Panc1 (cell line): ENCODE measurements around the gene EPHA8. TPM values are rescaled to one million over a fixed set of nuclear protein-coding genes. Genes with fewer than 3 reads are reported as not detected.

ENCODE experiments used
- ATAC-seq: fragments of 200-7000 bp; cut with Tn5 transposase; 2 replicates; pipeline ENCODE4 v1.9.1; 2020; ENCODE audit warnings: mild to moderate bottlenecking, moderate library complexity
- BruUV-seq: library from RNA; stranded (reverse); fragments of 400-500 nt; replicated peaks from 2 replicates; lab custom pipeline; 2021; lab: Mats Ljungman, UMichigan
- CTCF ChIA-PET: fragments of 300-600 bp; sonication (Branson Sonifier 250); formaldehyde crosslinking; loops from one replicate; lab custom pipeline; 2022; ENCODE audit warnings: antibody characterized with exemption; lab: Charles Lee
- POLR2A ChIA-PET: fragments of 300-600 bp; sonication (Branson Sonifier 250); formaldehyde crosslinking; loops from one replicate; lab custom pipeline; 2022; ENCODE audit warnings: antibody characterized with exemption; lab: Charles Lee
- DNase-seq: peaks from one replicate; pipeline ENCODE4 v3.0.0-alpha.2; 2010; ENCODE audit warnings: low read depth, low spot score
- H3K27ac ChIP-seq: 2 replicates; pipeline ENCODE4 v1.5.1; 2011; ENCODE audit warnings: mild to moderate bottlenecking, low read length, inconsistent platforms
- H3K27me3 ChIP-seq: fragments of 200-500 bp; sonication (Bioruptor generic); 2 replicates; pipeline ENCODE4 v1.6.0; 2014; ENCODE audit warnings: low read length, inconsistent platforms; ENCODE audit not compliant: control insufficient read depth, insufficient read depth
- H3K36me3 ChIP-seq: fragments of 200-500 bp; sonication (Bioruptor generic); 2 replicates; pipeline ENCODE4 v1.5.1; 2014; ENCODE audit warnings: inconsistent platforms, mild to moderate bottlenecking, low read length, moderate library complexity; ENCODE audit not compliant: control insufficient read depth, insufficient read depth
- H3K4me1 ChIP-seq: 2 replicates; pipeline ENCODE4 v1.5.1; 2011; ENCODE audit warnings: inconsistent platforms, mild to moderate bottlenecking, low read length, moderate library complexity; ENCODE audit not compliant: control insufficient read depth, insufficient read depth
- H3K4me3 ChIP-seq, 2 experiments: 2 replicates each; pipeline ENCODE4 v1.5.1; 2011 to 2012; ENCODE audit warnings: low read depth in 2 of 2, low read length in 2 of 2, mild to moderate bottlenecking in 2 of 2, inconsistent platforms in 1 of 2, moderate library complexity in 1 of 2
- H3K9me3 ChIP-seq: fragments of 200-500 bp; sonication (Bioruptor generic); 2 replicates; pipeline ENCODE4 v1.5.1; 2014; ENCODE audit warnings: low read depth, mild to moderate bottlenecking, inconsistent platforms, low read length, moderate library complexity; ENCODE audit not compliant: control insufficient read depth, insufficient read depth
- POLR2AphosphoS5 ChIP-seq: IDR thresholded peaks from 2 replicates; pipeline ENCODE4 v1.6.1; 2012; ENCODE audit warnings: mild to moderate bottlenecking, low read depth, low read length, moderate library complexity
- REST ChIP-seq, 2 experiments: IDR thresholded peaks; 2 replicates each; pipeline ENCODE4 v1.6.1; 2011 to 2012; ENCODE audit warnings: low read depth in 2 of 2, control low read depth in 1 of 2, low read length in 1 of 2, mild to moderate bottlenecking in 1 of 2, moderate library complexity in 1 of 2; ENCODE audit not compliant: insufficient read depth in 1 of 2
- SIN3A ChIP-seq: IDR thresholded peaks from 2 replicates; pipeline ENCODE4 v1.6.1; 2012; ENCODE audit warnings: low read depth, mild to moderate bottlenecking, low read length, moderate library complexity, borderline replicate concordance; ENCODE audit not compliant: insufficient read depth
- TCF7L2 ChIP-seq: IDR thresholded peaks from 2 replicates; pipeline ENCODE4 v1.6.1; 2011; ENCODE audit warnings: mild to moderate bottlenecking, low read depth, low read length, inconsistent platforms
- in situ Hi-C: cut with HindIII; loops from 2 replicates; pipeline ENCODE4 v1.10.0; 2016; ENCODE audit warnings: low sequenced_read_pairs, low pct_unique_long_range_greater_than_20kb
- intact Hi-C: fragments of 100-400 bp; cut with micrococcal nuclease; formaldehyde crosslinking; loops from one replicate; pipeline ENCODE4 v1.10.0; 2022; ENCODE audit not compliant: unreplicated experiment
- total RNA-seq: library from RNA; stranded (reverse); gene quantifications from one replicate; pipeline ENCODE4 v1.2.1, GENCODE V29; 2021; ENCODE audit not compliant: unreplicated experiment
- TF ChIP-seq, protein P1 (sequence below): fragments of 450-650 bp; IDR thresholded peaks from 2 replicates; pipeline ENCODE4 v1.5.1; 2017; ENCODE audit warnings: mild to moderate bottlenecking

The EPHA8 gene
- total RNA-seq, 1 experiment from 2014 or later, result not detected

GRCh38 chr1:22557341-22557950 lies 5.8 kb upstream of the EPHA8 start:
- ChIA-PET CTCF (no interaction called here), POLR2A (no interaction called here)
- Histone ChIP-seq H3K4me3 (no peak overlapping the region), H3K27me3 (peaks cover 14% of the 10 kb centered on the region), H3K27ac (no peak overlapping the region), H3K4me1 (no peaks in the 10 kb centered on the region), H3K9me3 (no peaks in the 10 kb centered on the region), H3K36me3 (no peaks in the 10 kb centered on the region)
- no peak for TF ChIP-seq POLR2AphosphoS5
- no peak for TF ChIP-seq REST (IDR thresholded peaks at IDR 0.05; ENCODE audit: insufficient read depth in 1 of 2, low read depth in 2 of 2, low read length in 1 of 2)
- no peak for TF ChIP-seq TCF7L2
- TF ChIP-seq SIN3A, result no peak
- TF ChIP-seq, protein P1, sequence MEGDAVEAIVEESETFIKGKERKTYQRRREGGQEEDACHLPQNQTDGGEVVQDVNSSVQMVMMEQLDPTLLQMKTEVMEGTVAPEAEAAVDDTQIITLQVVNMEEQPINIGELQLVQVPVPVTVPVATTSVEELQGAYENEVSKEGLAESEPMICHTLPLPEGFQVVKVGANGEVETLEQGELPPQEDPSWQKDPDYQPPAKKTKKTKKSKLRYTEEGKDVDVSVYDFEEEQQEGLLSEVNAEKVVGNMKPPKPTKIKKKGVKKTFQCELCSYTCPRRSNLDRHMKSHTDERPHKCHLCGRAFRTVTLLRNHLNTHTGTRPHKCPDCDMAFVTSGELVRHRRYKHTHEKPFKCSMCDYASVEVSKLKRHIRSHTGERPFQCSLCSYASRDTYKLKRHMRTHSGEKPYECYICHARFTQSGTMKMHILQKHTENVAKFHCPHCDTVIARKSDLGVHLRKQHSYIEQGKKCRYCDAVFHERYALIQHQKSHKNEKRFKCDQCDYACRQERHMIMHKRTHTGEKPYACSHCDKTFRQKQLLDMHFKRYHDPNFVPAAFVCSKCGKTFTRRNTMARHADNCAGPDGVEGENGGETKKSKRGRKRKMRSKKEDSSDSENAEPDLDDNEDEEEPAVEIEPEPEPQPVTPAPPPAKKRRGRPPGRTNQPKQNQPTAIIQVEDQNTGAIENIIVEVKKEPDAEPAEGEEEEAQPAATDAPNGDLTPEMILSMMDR, result no peak
- intact Hi-C loops, result no loop called here
- in situ Hi-C loops, result no loop called here
- no TSS peak for BruUV-seq
- no peak for ATAC-seq
- no peak for DNase-seq

GRCh38 chr1:22563671-22564602 lies 648 bp downstream of the EPHA8 start:
- in situ Hi-C loops (no loop called here), intact Hi-C loops (no loop called here)
- ATAC-seq (no peak), DNase-seq (no peak)
- Histone ChIP-seq H3K4me3 (no peak overlapping the region), H3K9me3 (no peaks in the 10 kb centered on the region), H3K4me1 (0 out of 2 replicates have a peak, but pooled peaks cover 5% of the 10 kb centered on the region), H3K36me3 (no peaks in the 10 kb centered on the region), H3K27me3 (peaks cover 21% of the 10 kb centered on the region), H3K27ac (no peak overlapping the region)
- TF ChIP-seq SIN3A, result no peak
- TF ChIP-seq TCF7L2, result no peak
- no peak for TF ChIP-seq POLR2AphosphoS5
- TF ChIP-seq REST (IDR thresholded peaks at IDR 0.05; ENCODE audit: insufficient read depth in 1 of 2, low read depth in 2 of 2, low read length in 1 of 2), result no peak
- TF ChIP-seq, protein P1, result no peak
- ChIA-PET CTCF (no interaction called here), POLR2A (no interaction called here)
- no TSS peak for BruUV-seq
